Measurements from ENCODE around the gene CYBC1.

CYBC1 gene

DNA sequence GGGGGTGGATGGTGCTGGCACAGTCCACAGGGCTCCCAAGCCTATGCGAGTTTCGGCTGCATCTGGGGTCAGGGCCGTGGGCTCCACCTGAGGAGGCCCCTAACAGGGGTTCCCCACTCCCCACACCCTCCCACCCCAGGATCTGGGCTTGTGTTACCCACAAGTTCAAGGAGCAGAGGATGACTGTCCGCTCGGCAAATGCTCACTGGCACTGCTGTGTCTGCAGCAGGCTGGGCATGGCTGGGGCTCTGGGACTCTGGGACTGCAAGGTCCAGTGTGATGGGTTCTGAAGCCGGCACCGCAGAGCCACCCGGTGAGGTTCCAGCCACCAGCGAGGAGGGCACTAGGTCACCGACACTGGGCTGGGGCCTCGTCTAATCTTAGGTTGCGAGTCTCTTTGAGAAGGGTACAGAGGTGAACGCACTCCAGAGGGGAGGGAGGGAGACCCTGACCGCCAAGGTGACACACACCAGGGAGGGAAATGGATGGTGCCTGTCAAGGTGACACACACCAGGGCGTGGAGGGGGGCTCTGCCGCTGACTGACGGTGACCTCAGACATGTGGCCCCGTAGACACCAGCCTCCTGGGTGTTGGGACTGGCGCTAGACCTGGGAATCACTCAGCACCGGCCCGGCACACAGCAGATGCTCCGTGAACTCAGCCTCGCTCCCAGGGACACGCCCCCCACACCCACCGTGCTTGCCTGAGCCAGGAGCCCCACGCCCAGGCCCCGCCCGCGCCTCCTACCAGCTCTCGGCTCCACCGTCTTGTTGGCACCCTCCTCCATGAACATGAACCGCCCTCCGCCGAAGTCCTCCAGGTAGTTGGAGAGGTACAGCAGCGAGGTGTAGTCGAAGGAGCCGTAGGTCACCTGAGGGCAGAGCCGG is 52.9 kb downstream of the CYBC1 start:
- in situ Hi-C loops (cut with MboI; ENCODE audit: low sequenced_read_pairs) = no loop called here
- Histone ChIP-seq H3K4me1 (no peaks in the 10 kb centered on the region), H3K36me3 (replicated peaks) (no peaks in the 10 kb centered on the region; the same call in 1 of the 2 replicates), H3K4me3 (no peak overlapping the region), H3K27me3 (ENCODE audit: low read depth) (no peaks in the 10 kb centered on the region), H3K9me3 (no peaks in the 10 kb centered on the region)
- DNase-seq (ENCODE audit: low spot score in 2 of 2) = no peak

DNA sequence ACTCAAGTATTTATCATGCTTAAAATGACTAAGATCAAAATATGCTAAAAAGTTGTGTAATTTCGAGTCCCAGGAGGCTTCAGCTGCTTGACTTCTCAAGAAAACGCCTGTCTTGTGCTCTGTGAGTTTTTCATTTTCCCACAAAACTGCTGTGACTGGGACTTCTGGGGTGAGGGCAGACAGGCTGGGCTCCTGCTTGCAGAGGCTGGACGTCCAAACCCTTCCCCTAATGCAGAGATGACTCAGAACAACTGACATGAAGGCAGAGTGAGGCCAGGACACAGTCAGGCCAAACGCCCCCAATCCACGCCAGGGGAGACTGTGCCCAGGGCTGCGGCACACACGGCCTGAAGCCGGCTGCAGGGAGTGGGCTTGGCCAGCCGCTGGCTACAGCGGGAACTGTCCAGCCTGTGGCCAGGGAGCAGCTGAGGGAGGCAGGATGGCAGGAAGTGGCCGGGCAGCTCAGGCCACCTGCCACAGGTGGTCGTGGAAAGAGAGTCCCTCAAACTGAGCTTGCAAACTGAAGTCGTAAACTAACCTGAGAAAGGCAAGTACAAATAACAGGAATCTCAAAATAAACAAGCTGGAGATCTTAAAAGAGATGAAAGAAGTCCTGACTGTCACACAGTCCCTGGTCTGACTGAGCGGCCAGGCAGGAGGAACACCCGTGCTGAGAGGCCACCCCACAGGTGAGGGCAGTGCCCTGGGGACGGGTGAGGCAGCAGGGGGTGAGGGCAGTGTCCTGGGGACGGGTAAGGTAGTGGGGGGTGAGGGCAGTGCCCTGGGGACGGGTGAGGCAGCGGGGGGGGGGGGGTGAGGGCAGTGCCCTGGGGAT is 53.7 kb downstream of the CYBC1 start:
- no peaks in the 10 kb centered on the region for H3K27me3 ChIP-seq (ENCODE audit: low read depth)
- in situ Hi-C loops (cut with MboI; ENCODE audit: low sequenced_read_pairs) = no loop called here
- no peaks in the 10 kb centered on the region for H3K4me1 ChIP-seq
- no peak for DNase-seq (ENCODE audit: low spot score in 2 of 2)
- H3K36me3 ChIP-seq (replicated peaks) = no peaks in the 10 kb centered on the region; the same call in 1 of the 2 replicates
- H3K4me3 ChIP-seq = no peak overlapping the region
- H3K9me3 ChIP-seq = no peaks in the 10 kb centered on the region

- in situ Hi-C loops (cut with MboI; ENCODE audit: low sequenced_read_pairs) = no loop called here
- Histone ChIP-seq H3K9me3 (no peaks in the 10 kb centered on the region), H3K27me3 (ENCODE audit: low read depth) (no peaks in the 10 kb centered on the region), H3K4me1 (no peaks in the 10 kb centered on the region), H3K36me3 (replicated peaks) (no peaks in the 10 kb centered on the region), H3K4me3 (no peak overlapping the region)
- DNase-seq (ENCODE audit: low spot score in 2 of 2) = no peak
Measured at GRCh38 chr17:82394278-82394677, 56.3 kb downstream of the CYBC1 start.

GRCh38 chr17:82392941-82393340 is 57.6 kb downstream of the CYBC1 start:
- in situ Hi-C loops (cut with MboI; ENCODE audit: low sequenced_read_pairs) = no loop called here
- Histone ChIP-seq H3K4me3 (no peak overlapping the region), H3K9me3 (no peaks in the 10 kb centered on the region), H3K36me3 (replicated peaks) (no peaks in the 10 kb centered on the region), H3K4me1 (no peaks in the 10 kb centered on the region), H3K27me3 (ENCODE audit: low read depth) (no peaks in the 10 kb centered on the region)
- DNase-seq (ENCODE audit: low spot score in 2 of 2) = no peak

Measured in HAP-1 (cell line).